Body of pancreas (tissue), 4 donors: ENCODE results near the gene FGF6. TPM values are rescaled to one million over a fixed set of nuclear protein-coding genes. Genes with fewer than 3 reads are reported as not detected.

Source experiments
- ATAC-seq: fragments of 150-250 bp; one replicate; pipeline ENCODE4 v1.9.1; 2016
- DNase-seq, 4 donors: peaks; one replicate each; pipeline ENCODE4 v3.0.0-alpha.2; 2019
- H3K27ac ChIP-seq, 4 donors: fragments of 200-600 bp; sonication (generic); 1 replicate in 3 of 4; 2 replicates in 1 of 4; pipeline versions ENCODE4 v1.5.1 to v1.6.1; 2016 to 2019; ENCODE audit warnings: mild to moderate bottlenecking in 1 of 4, mixed read lengths in 1 of 4, moderate library complexity in 1 of 4
- H3K27me3 ChIP-seq, 2 donors: fragments of 200-600 bp; sonication (generic); one replicate each; pipeline ENCODE4 v1.6.0; 2016; ENCODE audit warnings: mild to moderate bottlenecking in 1 of 2
- H3K36me3 ChIP-seq, 2 donors: fragments of 200-600 bp; sonication (generic); replicated peaks in 1 of 2; 2 replicates each; pipeline ENCODE4 v1.5.1; 2016; ENCODE audit warnings: low read depth in 2 of 2; ENCODE audit not compliant: insufficient read depth in 1 of 2
- H3K4me1 ChIP-seq: fragments of 200-600 bp; sonication (generic); one replicate; pipeline ENCODE4 v1.6.0; 2016
- H3K4me3 ChIP-seq, 2 donors: fragments of 200-600 bp; sonication (generic); 1 replicate in 1 of 2; 2 replicates in 1 of 2; pipeline ENCODE4 v1.5.1; 2016 to 2019
- H3K9me3 ChIP-seq, 3 donors: fragments of 200-600 bp; sonication (generic); 1 replicate in 2 of 3; 2 replicates in 1 of 3; pipeline ENCODE4 v1.5.1; 2016
- CTCF ChIP-seq, 7 experiments: fragments of 450-650 bp in 4 of 7; fragments of 200-600 bp in 3 of 7; sonication (generic) in 3 of 7; IDR thresholded peaks; one replicate each; pipeline ENCODE4 v1.5.1; 2016 to 2019; ENCODE audit warnings: antibody characterized with exemption in 7 of 7
- POLR2A ChIP-seq, 3 donors: fragments of 450-650 bp; IDR thresholded peaks; one replicate each; pipeline ENCODE4 v1.6.1; 2016; ENCODE audit warnings: antibody characterized with exemption in 3 of 3, mild to moderate bottlenecking in 2 of 3
- WGBS, 2 donors: methylation state at CpG; one replicate each; pipeline ENCODE4 v1.1.5; 2017; 5-methylcytosine and 5-hydroxymethylcytosine counted together
- intact Hi-C: fragments of 100-400 bp; cut with DNase I; formaldehyde crosslinking; loops from one replicate; pipeline ENCODE4 v1.15.1; 2023
- total RNA-seq, 2 donors: library from RNA; depleted of rRNA; stranded (reverse); fragments of >200 nt; gene quantifications; one replicate each; pipeline ENCODE4 v1.1.0, GENCODE V29; 2016

Gene FGF6
- total RNA-seq, 2 donors from 2014 or later: not detected

DNA sequence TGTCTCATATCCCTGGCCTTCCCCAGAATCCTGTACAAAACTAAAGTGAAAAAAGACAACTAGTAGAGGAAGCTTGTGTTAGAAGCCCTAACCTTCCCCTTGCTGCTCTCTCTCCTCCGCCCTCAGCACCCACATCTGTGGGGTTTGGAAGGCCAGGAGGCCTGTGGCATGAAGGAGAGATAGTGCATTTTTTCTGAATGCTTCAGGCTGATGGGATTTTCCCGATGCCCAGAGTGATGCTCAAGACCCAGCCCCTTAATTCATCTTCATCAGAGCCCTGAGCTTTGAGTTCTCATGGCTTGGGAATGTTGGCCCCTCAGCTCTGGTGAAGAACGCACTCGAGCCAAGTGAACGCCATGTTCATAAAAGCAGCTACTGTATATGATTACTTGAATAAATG lies 5.9 kb downstream of the FGF6 start:
- Histone ChIP-seq H3K27ac (no peak overlapping the region), H3K4me1 (no peaks in the 10 kb centered on the region), H3K4me3 (no peak overlapping the region), H3K9me3 (no peaks in the 10 kb centered on the region), H3K36me3 (no peaks in the 10 kb centered on the region), H3K27me3 (no peaks in the 10 kb centered on the region)
- no peak for TF ChIP-seq POLR2A (IDR thresholded peaks at IDR 0.05)
- TF ChIP-seq CTCF (IDR thresholded peaks at IDR 0.05): no peak
- ATAC-seq: no peak
- 46 to 57% methylated on average over 5 of the region's 5 CpGs for WGBS, 2 donors
- no peak for DNase-seq
- intact Hi-C loops: no loop called here

DNA sequence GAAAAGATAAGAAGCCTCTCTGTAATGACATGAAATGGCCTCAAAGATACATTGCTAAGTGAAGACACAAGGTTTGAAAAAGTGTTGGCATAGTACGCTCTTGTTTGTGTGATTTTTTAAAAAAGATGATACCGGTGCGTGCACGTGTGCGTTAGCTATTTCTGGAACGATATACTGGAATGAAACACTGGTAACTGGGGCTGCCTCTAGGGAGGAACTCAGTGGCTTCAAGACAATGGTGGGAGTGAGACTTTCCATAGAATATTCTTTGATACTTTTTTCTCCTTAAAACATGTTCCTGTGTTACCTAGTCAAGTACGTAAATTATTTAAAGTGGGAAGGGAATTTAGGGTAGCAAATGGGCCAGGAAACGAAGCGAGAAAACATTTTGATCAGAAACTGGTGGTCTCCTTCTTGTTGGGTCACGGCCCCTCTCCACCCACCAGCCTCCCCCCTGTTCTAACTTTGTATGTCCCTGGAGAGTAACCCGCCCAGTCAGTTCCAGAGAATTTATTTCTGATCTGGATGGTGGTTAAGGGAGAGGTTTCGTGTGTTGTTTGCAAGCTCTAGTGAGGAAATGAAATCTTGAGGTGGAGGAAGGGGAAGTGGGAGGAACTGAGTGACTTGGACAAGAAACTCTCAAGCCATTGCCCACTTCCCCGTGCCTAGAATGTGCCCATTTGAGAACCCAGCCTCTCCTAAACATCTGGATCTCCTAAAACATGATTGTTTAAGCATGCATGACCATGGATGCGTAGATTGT lies 6.6 kb downstream of the FGF6 start:
- H3K9me3 ChIP-seq: no peaks in the 10 kb centered on the region
- intact Hi-C loops: no loop called here
- no peak for TF ChIP-seq POLR2A (IDR thresholded peaks at IDR 0.05)
- TF ChIP-seq CTCF (IDR thresholded peaks at IDR 0.05): no peak
- DNase-seq (no peak), ATAC-seq (no peak)
- WGBS, 2 donors: 59 to 63% methylated on average over 14 of the region's 14 CpGs
- no peaks in the 10 kb centered on the region for H3K4me1 ChIP-seq
- no peak overlapping the region for H3K27ac ChIP-seq
- no peaks in the 10 kb centered on the region for H3K36me3 ChIP-seq
- H3K4me3 ChIP-seq: no peak overlapping the region
- H3K27me3 ChIP-seq: no peaks in the 10 kb centered on the region

GRCh38 chr12:4435537-4435936 lies 10.1 kb downstream of the FGF6 start:
- H3K27ac ChIP-seq: no peak overlapping the region
- no peaks in the 10 kb centered on the region for H3K36me3 ChIP-seq
- no peaks in the 10 kb centered on the region for H3K4me1 ChIP-seq
- intact Hi-C loops: no loop called here
- ATAC-seq: no peak
- H3K9me3 ChIP-seq: no peaks in the 10 kb centered on the region
- H3K4me3 ChIP-seq: no peak overlapping the region
- 74 to 83% methylated on average over 6 of the region's 6 CpGs for WGBS, 2 donors
- TF ChIP-seq CTCF (IDR thresholded peaks at IDR 0.05) (no peak), POLR2A (IDR thresholded peaks at IDR 0.05) (no peak)
- no peak for DNase-seq
- no peaks in the 10 kb centered on the region for H3K27me3 ChIP-seq

DNA sequence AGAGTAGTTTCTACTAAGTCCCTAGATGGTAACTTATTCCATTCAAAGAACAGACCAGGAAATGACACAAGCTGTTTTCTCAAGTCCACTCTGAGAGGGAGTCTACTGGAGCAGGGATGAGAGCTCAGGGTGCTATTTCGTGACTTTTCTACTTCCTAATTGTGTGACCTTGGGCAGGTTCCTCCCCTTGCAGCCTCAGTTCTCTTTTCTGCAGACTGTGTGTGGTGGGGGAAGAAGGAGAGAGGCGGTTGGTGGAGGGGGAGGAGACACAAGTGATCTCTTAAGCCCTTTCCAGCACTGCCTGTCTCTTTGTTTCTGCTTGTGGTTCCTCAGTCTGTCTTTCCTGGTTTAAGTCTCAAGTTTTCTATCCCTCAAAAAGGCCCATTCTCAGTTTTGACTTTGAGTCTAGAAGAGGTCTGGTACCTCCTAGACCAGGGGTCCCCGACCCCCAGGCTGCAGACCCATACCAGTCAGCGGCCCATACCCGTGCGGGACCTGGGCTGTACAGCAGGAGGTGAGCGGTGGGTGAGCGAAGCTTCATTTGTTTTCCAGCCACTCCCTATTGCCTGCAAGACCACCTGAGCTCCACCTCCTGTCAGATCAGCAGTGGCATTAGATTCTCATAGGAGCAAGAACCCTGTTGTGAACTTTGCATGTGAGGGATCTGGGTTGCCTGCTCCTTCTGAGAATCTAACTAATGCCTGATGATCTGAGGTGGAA lies 10.7 kb downstream of the FGF6 start:
- TF ChIP-seq CTCF (IDR thresholded peaks at IDR 0.05) (no peak), POLR2A (IDR thresholded peaks at IDR 0.05) (no peak)
- ATAC-seq: no peak
- Histone ChIP-seq H3K4me1 (no peaks in the 10 kb centered on the region), H3K9me3 (no peaks in the 10 kb centered on the region), H3K36me3 (no peaks in the 10 kb centered on the region), H3K4me3 (no peak overlapping the region), H3K27ac (no peak overlapping the region), H3K27me3 (no peaks in the 10 kb centered on the region)
- WGBS, 2 donors: 49 to 82% methylated on average over 3 to 8 of the region's 8 CpGs
- intact Hi-C loops: no loop called here
- DNase-seq: no peak
